GM19238 (cell line): Measurements from ENCODE around the gene SEMA6C.
"Not testable (repeated sequence)": the region's sequence is repeated elsewhere in the genome, so short reads cannot be mapped to it uniquely, and the experiment has no call there.

Source experiments
- DNase-seq: peaks from one replicate; pipeline ENCODE4 v3.0.0; 2011; ENCODE audit warnings: low spot score; ENCODE audit not compliant: insufficient read length

The SEMA6C gene, protein sequence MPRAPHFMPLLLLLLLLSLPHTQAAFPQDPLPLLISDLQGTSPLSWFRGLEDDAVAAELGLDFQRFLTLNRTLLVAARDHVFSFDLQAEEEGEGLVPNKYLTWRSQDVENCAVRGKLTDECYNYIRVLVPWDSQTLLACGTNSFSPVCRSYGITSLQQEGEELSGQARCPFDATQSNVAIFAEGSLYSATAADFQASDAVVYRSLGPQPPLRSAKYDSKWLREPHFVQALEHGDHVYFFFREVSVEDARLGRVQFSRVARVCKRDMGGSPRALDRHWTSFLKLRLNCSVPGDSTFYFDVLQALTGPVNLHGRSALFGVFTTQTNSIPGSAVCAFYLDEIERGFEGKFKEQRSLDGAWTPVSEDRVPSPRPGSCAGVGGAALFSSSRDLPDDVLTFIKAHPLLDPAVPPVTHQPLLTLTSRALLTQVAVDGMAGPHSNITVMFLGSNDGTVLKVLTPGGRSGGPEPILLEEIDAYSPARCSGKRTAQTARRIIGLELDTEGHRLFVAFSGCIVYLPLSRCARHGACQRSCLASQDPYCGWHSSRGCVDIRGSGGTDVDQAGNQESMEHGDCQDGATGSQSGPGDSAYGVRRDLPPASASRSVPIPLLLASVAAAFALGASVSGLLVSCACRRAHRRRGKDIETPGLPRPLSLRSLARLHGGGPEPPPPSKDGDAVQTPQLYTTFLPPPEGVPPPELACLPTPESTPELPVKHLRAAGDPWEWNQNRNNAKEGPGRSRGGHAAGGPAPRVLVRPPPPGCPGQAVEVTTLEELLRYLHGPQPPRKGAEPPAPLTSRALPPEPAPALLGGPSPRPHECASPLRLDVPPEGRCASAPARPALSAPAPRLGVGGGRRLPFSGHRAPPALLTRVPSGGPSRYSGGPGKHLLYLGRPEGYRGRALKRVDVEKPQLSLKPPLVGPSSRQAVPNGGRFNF

GRCh38 chr1:151146412-151147131, at the start of gene SEMA6C:
Gene SEMA6C, minus strand, starts transcription at chr1:151146631. Its CDS starts 4,010 bp downstream, at chr1:151142621.
- peak; percentile 88 for DNase-seq

- DNase-seq, result not testable (repeated sequence)
Observed at GRCh38 chr1:151194894-151195594, 48.6 kb upstream of the SEMA6C start.

DNA sequence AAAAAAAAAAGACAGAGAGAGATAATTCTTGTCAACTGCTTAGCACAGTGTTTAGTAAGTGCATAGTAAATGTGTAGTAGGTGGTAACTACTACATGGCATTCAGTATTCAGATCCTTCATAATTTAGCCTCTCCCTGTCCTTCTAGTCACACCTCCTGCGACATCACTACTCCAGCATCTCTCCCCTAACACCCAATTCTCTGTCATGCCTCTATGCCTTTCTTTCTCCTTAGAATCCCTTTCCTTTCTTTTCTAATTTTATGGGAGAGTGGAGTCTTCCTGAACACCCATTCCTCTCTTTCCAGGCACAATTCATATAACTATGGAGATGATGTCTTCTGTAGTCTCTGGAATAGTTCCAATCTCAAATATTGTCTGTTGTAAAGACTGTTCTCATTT, 47.4 kb upstream of the SEMA6C start:
- DNase-seq, result no peak

- DNase-seq, result no peak
Observed at GRCh38 chr1:151193304-151193703, 46.9 kb upstream of the SEMA6C start.

GRCh38 chr1:151192047-151192446, 45.6 kb upstream of the SEMA6C start:
- no peak for DNase-seq

DNA sequence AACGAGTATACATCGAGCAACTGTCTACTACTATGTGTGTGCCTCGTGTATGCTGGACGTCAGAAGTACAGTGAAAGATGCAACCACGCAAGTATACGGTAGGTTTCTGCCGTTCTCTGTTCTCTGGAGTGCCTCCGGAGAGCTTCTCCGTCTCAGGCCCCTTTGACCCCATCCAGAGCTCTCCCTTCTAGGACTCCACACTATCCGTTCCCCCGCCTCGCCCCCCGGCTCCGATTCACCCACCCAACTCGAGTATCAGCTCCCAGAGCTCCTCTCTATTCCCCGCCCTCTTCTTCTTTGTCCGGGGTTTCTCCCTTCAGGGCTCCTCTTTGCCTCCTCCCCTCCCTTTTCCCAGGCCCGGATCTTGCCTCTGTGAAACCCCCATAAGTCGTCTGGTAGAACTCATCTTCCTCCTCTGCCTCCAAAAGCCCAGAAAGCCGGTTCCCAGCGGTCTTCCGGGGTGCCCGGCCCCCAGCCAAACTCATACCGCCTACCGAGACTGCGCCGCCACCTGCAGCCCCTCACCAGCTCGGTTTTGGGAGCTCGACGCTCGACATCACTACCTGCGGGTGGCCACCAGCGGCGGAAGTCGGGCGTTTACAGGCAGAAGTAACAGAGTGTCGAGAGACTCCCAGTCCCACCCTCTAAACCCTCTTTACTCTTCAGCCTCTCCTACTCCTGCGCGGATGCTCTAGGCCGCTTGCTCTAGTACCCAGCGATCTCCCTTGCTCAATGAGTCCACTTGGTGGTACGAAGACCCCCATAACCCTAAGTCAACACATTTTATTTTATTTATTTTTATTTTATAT, 43.4 kb upstream of the SEMA6C start, which contains the start of gene VPS72:
Gene VPS72, minus strand, starts transcription at position 561 of the 809 bp plus-strand sequence. Its CDS starts 76 bp downstream, at position 485.
- peak; percentile 90 for DNase-seq

- not testable (repeated sequence) for DNase-seq
Observed at GRCh38 chr1:151188667-151189066, 42.2 kb upstream of the SEMA6C start.

DNA sequence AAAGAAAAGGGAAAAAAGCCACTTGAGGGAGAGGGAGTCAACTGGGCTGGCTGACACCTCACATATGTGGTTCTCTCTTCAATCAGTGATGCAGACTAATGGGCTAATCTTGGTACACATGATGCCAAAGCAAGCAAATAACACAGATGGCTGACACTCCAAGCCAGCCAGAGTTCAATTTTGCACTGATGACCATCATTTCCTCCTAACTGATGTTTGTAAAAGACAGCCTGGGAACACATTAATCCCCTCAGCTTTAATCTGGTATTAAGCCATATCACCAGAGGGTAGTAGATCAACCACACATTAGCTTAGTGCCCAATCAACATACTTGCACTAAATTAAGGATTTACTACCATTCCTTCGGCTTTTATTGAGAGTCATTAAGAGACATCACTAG, 40.8 kb upstream of the SEMA6C start:
- no peak for DNase-seq

- DNase-seq, result no peak
Observed at GRCh38 chr1:151184211-151184610, 37.8 kb upstream of the SEMA6C start.

- no peak for DNase-seq
Observed at GRCh38 chr1:151176514-151177045, 30.1 kb upstream of the SEMA6C start.

DNA sequence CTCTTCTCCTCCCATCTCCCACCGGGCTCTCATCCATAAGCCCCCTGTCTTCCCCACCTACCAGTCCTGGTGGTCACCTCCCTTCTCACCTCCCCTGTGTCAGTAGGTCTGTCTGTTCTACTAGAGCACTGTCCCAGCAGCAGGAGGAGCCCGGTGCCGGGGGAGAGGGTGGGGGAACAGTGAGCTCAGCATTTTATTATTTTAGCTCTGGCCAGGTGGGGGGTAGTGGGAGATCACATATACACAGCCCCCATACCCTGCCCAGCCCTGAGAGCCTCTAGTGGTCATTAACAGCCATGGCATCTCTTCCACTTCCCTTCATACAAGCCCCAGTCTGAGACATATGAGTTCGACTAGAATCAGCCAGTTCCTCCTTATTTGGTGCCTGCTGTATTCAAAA, 29.4 kb upstream of the SEMA6C start, which contains the start of gene TMOD4:
Gene TMOD4, minus strand, starts transcription at position 119 of the 400 bp plus-strand sequence. CDS start 1,106 bp downstream, outside the sequence.
- DNase-seq, result no peak

DNA sequence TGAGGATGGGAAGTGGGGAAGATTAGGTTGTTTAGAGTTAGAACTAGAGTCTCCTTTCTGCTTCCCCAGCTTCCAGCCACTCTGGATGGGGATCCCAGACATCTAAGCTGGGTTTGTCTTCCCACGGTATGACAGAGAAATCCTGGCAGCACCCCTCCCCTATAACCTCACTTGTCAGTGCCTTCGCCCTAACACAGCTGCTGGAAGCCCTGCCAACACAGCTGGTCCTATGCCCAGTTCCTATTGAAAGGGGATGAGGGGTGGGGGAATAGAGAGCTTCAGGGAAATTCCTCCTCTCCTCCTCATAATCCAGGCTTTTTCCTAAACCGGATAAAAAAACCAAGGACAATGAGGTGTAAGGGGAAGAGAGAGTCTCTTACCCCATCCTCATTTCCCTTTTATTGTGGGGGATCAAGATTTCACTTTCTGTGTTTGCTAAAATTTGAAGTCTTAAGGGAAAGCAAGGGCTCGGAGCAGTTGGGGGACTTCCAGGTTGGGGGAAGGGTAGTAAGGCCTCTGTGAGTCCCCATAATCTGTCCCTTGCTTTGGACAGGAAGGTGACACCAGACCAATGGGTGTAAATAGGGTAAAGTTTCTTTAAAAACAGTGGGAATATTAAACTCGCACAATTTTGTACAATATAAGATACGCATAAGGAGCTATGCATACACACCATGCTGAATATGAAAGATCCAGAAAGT, 28.8 kb upstream of the SEMA6C start:
- DNase-seq, result no peak

GRCh38 chr1:151171190-151171589, 24.8 kb upstream of the SEMA6C start:
- DNase-seq, result no peak

DNA sequence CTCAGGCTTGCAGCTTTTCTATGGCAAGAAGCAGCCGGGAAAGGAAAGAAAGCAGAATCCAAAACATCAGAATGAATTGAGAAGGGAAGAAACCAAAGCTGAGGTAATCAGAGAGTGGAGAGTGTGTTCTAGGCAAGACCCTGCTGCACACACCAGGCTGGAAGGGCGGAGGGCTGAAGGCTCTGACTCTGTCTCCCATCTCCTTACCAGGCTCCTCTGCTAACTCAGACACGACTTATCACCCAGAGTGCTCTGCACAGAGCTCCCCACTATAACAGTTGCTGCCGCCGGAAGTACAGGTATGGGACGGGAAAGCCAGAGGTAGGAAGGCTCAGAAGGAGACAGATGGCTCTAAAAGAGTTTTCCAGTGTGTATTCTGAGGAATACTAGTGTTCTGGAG, 20.7 kb upstream of the SEMA6C start:
- DNase-seq, result no peak

GRCh38 chr1:151166505-151166956, 20.1 kb upstream of the SEMA6C start:
- DNase-seq, result no peak

DNA sequence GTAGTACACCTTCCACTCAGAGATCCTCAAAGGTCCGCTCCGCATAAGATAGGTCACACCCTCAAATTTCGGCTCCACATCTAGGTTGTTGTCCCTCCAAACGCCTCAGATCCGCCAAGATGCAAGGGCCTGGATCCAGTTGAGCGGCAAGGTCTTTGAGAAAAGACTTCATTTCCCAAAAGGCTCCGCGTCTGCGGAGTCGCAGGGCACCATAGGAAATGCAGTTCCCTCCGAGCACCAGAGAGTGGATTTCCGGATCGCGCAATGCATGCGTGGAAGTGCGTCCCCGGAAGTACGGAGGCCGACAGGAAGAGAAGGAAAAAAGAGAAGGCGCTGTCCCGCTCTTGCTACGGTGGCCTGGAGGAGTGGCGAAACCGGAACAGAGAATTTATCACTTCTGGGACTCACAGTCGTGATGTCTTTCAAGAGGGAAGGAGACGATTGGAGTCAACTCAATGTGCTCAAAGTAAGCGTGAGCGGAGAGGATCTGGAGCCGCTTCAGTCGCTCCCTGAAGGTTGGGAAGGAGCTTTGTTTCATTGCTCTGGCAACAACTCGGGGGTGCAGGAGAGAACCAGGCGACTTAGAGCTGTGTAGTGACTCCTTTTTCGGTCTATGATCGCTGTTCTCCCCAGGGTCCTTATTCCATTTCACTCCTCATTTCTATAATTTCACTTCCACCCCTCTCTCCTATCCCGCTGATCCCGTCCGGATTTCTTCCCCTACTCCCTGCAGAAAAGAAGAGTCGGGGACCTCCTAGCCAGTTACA, 19.5 kb upstream of the SEMA6C start, which contains the start of the genes LYSMD1 and SCNM1:
Gene LYSMD1, minus strand, starts transcription at position 165 of the 767 bp plus-strand sequence. CDS start 644 bp downstream, outside the sequence.
Gene SCNM1, plus strand, starts transcription at position 407 of the 767 bp plus-strand sequence. Its CDS starts 9 bp downstream, at position 416.
- peak; percentile 91 for DNase-seq

DNA sequence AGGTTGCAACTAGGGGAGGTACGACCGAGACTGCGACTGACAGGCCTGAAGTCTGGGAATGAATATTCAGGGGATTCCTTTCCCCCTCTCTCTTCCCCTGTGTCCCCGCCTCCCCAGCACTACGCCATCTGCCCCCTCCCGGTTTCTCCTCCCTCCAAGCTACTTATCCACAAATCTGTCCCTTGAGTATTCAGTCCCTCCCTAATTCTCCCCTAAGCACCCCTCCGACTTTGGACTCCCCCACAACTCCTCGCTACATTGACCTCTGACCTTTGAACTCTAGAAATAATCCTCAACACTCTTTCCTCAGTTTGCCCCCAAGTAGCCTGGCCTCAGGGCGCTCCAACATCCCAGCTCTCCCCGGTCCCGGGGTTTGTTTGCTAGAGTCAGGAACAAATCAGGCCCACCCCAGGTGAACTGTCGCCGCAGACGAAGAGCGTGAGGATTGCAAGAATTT, 18.9 kb upstream of the SEMA6C start:
- DNase-seq, result no peak
